K562 (cell line): ENCODE results near the gene ARHGDIA. TPM values are rescaled to one million over a fixed set of nuclear protein-coding genes. Genes with fewer than 3 reads are reported as not detected.

Source experiments
- AFF4 ChIP-seq: sonication (generic); formaldehyde crosslinking; IDR thresholded peaks from 2 replicates; pipeline ENCODE4 v1.8.0; 2023; ENCODE audit warnings: mild to moderate bottlenecking, missing genetic modification reagents
- ATF4 ChIP-seq: fragments of 450-650 bp; formaldehyde crosslinking; IDR thresholded peaks from 2 replicates; pipeline ENCODE4 v1.4.0; 2022; ENCODE audit warnings: mild to moderate bottlenecking, moderate library complexity
- ELF1 ChIP-seq: fragments of 200-800 bp; sonication (Bioruptor generic); IDR thresholded peaks from 2 replicates; pipeline ENCODE4 v1.6.1; 2016; ENCODE audit warnings: missing genetic modification characterization, missing compliant biosample characterization
- ELF4 ChIP-seq: fragments of 450-650 bp; formaldehyde crosslinking; IDR thresholded peaks from 2 replicates; pipeline ENCODE4 v1.4.0; 2022; ENCODE audit warnings: missing genetic modification characterization
- HSF4 ChIP-seq: fragments of 250-450 bp; sonication (Bioruptor Pico); IDR thresholded peaks from 2 replicates; pipeline ENCODE4 v2.1.2; 2022; ENCODE audit warnings: mild to moderate bottlenecking, moderate library complexity, borderline replicate concordance
- MAFK ChIP-seq: IDR thresholded peaks from 2 replicates; pipeline ENCODE4 v1.6.1; 2011; ENCODE audit warnings: low read length, improper control_type of control experiment
- MLX ChIP-seq, 2 experiments: fragments of 450-650 bp in 1 of 2; sonication (generic) in 1 of 2; formaldehyde crosslinking; conservative IDR thresholded peaks; 2 replicates each; pipeline versions ENCODE4 v1.4.0 to v1.8.1; 2020 to 2022; ENCODE audit warnings: mild to moderate bottlenecking in 1 of 2, missing genetic modification reagents in 1 of 2
- MXD1 ChIP-seq: fragments of 250-450 bp; sonication (Bioruptor Pico); IDR thresholded peaks from 2 replicates; pipeline ENCODE4 v1.8.0; 2021; ENCODE audit warnings: borderline replicate concordance, mild to moderate bottlenecking, moderate library complexity; ENCODE audit not compliant: poor library complexity, severe bottlenecking
- POLR3G ChIP-seq: IDR thresholded peaks from 2 replicates; pipeline ENCODE4 v1.6.1; 2011; ENCODE audit not compliant: insufficient read length, insufficient replicate concordance; ENCODE audit errors: extremely low read depth
- TCF7 ChIP-seq: sonication (generic); IDR thresholded peaks from 2 replicates; pipeline ENCODE4 v1.6.1; 2016; ENCODE audit warnings: antibody characterized with exemption, borderline replicate concordance
- YY1 ChIP-seq, 3 experiments: IDR thresholded peaks; 2 replicates each; pipeline ENCODE4 v1.6.1; 2011; ENCODE audit warnings: low read length in 2 of 3, mild to moderate bottlenecking in 2 of 3, moderate library complexity in 2 of 3, borderline replicate concordance in 1 of 3, control low read depth in 1 of 3, low read depth in 1 of 3; ENCODE audit not compliant: insufficient read depth in 3 of 3, insufficient replicate concordance in 2 of 3, control insufficient read depth in 1 of 3, insufficient read length in 1 of 3; ENCODE audit errors: extremely low read depth in 1 of 3
- ZNF561 ChIP-seq: fragments of 450-650 bp; formaldehyde crosslinking; conservative IDR thresholded peaks from 2 replicates; pipeline ENCODE4 v1.4.0; 2020; ENCODE audit warnings: mild to moderate bottlenecking, moderate library complexity
- ZNF592 ChIP-seq: fragments of 450-650 bp; IDR thresholded peaks from 2 replicates; pipeline ENCODE4 v1.6.1; 2017; ENCODE audit warnings: antibody characterized with exemption, mild to moderate bottlenecking
- ZNF77 ChIP-seq: fragments of 250-450 bp; sonication (Bioruptor Pico); IDR thresholded peaks from 2 replicates; pipeline ENCODE4 v1.5.0; 2020
- ZNF780A ChIP-seq: fragments of 250-450 bp; sonication (Bioruptor Pico); IDR thresholded peaks from 2 replicates; pipeline ENCODE4 v1.5.0; 2021; ENCODE audit warnings: mild to moderate bottlenecking
- polyA plus RNA-seq, 8 experiments: library from polyadenylated mRNA; depleted of rRNA in 4 of 8; stranded (reverse) in 5 of 8; unstranded in 3 of 8; fragments of >200 nt; fragmentation: Nextera tagmentation in 2 of 8; fragmentation: Illumina TruSeq in 1 of 8; extraction: Ambion mirVana in 2 of 8; extraction: Trizol in 1 of 8; gene quantifications; 2 replicates each; pipeline versions ENCODE4 v1.2.1 to v1.2.3, GENCODE V29; 2011 to 2014; ENCODE audit warnings: inconsistent platforms in 1 of 8, missing spikeins in 1 of 8
- total RNA-seq, 7 experiments: library from RNA; depleted of rRNA in 6 of 7; stranded (reverse); fragments of >200 nt in 6 of 7; fragmentation: Illumina TruSeq in 2 of 7; extraction: Trizol in 2 of 7; gene quantifications; 2 replicates each; pipeline versions ENCODE4 v1.2.1 to v1.2.3, GENCODE V29; 2011 to 2021; ENCODE audit warnings: low replicate concordance in 1 of 7

ARHGDIA gene
- total and polyA plus RNA-seq, 9 of the 15 experiments (the other 6 are each of a cell fraction or from before 2014, with no cell fraction given) = 9.6 to 340 (median 97.6) TPM

- TF ChIP-seq ZNF592 (0 out of 2 replicates have a peak, but pooled peaks have one; percentile 67), MLX (CRISPR knock-in tag; conservative IDR thresholded peaks at IDR 0.05) (0 out of 4 replicates have a peak, but pooled peaks of 1 of the 2 experiments have one; percentile 49), ZNF77 (CRISPR knock-in tag) (no peak), ZNF561 (CRISPR knock-in tag) (no peak), AFF4 (CRISPR knock-in tag) (0 out of 2 replicates have a peak, but pooled peaks have one; percentile 19), ELF4 (no peak), MXD1 (CRISPR knock-in tag) (no peak), MAFK (no peak), TCF7 (no peak), ELF1 (tag) (peak; percentile 90), ATF4 (peak; percentile 43; the same call in 1 of the 2 replicates), ZNF780A (no peak), POLR3G (no peak), HSF4 (CRISPR knock-in tag) (peak; percentile 41; the same call in 1 of the 2 replicates), YY1 (IDR thresholded peaks at IDR 0.05; ENCODE audit: borderline replicate concordance in 1 of 3, control insufficient read depth in 1 of 3, extremely low read depth in 1 of 3, insufficient read depth in 3 of 3, insufficient read length in 1 of 3, insufficient replicate concordance in 2 of 3, low read depth in 1 of 3, low read length in 2 of 3) (peak; percentile 12 to 81 (median 72))
Measured at GRCh38 chr17:81917565-81918332, 46.6 kb upstream of the ARHGDIA start, which contains the start of gene SIRT7 (continued).
